Astrocyte (in vitro differentiated cells and primary cell): ENCODE measurements around the gene ELMOD1.

ENCODE experiments used
- EZH2 ChIP-seq: IDR thresholded peaks from 2 replicates; pipeline ENCODE4 v1.6.1; 2012; ENCODE audit warnings: mild to moderate bottlenecking, low read length, inconsistent platforms; ENCODE audit not compliant: insufficient read depth
- TF ChIP-seq, protein P1 (sequence below): IDR thresholded peaks from 2 replicates; pipeline ENCODE4 v1.5.1; 2011; ENCODE audit warnings: low read depth, mild to moderate bottlenecking, inconsistent platforms, low read length, moderate library complexity; ENCODE audit not compliant: insufficient read depth

DNA sequence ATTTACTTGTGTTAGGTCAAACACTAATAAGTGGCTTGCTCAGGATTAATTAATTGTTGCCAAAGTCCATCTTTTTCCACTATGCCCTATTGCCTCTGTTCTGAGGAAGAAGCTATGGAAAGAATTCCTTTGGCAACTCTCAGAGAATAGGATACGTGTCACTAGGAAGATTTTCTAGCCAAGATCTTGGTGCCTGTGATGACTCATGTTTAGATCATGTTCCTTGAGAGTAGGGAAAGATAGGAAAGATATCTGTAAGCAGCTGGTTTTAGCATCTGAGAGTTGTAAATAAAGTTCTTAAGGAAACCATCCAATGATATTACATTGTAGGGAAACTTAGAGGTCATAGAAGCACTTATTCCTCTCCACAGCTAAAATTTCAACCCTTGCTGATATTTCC lies 105.2 kb downstream of the ELMOD1 start:
- TF ChIP-seq, protein P1, sequence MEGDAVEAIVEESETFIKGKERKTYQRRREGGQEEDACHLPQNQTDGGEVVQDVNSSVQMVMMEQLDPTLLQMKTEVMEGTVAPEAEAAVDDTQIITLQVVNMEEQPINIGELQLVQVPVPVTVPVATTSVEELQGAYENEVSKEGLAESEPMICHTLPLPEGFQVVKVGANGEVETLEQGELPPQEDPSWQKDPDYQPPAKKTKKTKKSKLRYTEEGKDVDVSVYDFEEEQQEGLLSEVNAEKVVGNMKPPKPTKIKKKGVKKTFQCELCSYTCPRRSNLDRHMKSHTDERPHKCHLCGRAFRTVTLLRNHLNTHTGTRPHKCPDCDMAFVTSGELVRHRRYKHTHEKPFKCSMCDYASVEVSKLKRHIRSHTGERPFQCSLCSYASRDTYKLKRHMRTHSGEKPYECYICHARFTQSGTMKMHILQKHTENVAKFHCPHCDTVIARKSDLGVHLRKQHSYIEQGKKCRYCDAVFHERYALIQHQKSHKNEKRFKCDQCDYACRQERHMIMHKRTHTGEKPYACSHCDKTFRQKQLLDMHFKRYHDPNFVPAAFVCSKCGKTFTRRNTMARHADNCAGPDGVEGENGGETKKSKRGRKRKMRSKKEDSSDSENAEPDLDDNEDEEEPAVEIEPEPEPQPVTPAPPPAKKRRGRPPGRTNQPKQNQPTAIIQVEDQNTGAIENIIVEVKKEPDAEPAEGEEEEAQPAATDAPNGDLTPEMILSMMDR: no peak
- no peak for TF ChIP-seq EZH2
